Astrocyte (in vitro differentiated cells and primary cell): ENCODE results near the gene TAGAP.

Experiments used
- EZH2 ChIP-seq: IDR thresholded peaks from 2 replicates; pipeline ENCODE4 v1.6.1; 2012; ENCODE audit warnings: mild to moderate bottlenecking, low read length, inconsistent platforms; ENCODE audit not compliant: insufficient read depth
- TF ChIP-seq, protein P1 (sequence below): IDR thresholded peaks from 2 replicates; pipeline ENCODE4 v1.5.1; 2011; ENCODE audit warnings: low read depth, mild to moderate bottlenecking, inconsistent platforms, low read length, moderate library complexity; ENCODE audit not compliant: insufficient read depth

GRCh38 chr6:159004592-159004991 lies 40.2 kb downstream of the TAGAP start:
- TF ChIP-seq, protein P1, sequence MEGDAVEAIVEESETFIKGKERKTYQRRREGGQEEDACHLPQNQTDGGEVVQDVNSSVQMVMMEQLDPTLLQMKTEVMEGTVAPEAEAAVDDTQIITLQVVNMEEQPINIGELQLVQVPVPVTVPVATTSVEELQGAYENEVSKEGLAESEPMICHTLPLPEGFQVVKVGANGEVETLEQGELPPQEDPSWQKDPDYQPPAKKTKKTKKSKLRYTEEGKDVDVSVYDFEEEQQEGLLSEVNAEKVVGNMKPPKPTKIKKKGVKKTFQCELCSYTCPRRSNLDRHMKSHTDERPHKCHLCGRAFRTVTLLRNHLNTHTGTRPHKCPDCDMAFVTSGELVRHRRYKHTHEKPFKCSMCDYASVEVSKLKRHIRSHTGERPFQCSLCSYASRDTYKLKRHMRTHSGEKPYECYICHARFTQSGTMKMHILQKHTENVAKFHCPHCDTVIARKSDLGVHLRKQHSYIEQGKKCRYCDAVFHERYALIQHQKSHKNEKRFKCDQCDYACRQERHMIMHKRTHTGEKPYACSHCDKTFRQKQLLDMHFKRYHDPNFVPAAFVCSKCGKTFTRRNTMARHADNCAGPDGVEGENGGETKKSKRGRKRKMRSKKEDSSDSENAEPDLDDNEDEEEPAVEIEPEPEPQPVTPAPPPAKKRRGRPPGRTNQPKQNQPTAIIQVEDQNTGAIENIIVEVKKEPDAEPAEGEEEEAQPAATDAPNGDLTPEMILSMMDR = no peak
- no peak for TF ChIP-seq EZH2
